Measurements from ENCODE around the gene SCGB1A1. TPM values are rescaled to one million over a fixed set of nuclear protein-coding genes. Genes with fewer than 3 reads are reported as not detected.

The SCGB1A1 gene
- total RNA-seq, 1 donor from 2014 or later = 0.72 TPM

DNA sequence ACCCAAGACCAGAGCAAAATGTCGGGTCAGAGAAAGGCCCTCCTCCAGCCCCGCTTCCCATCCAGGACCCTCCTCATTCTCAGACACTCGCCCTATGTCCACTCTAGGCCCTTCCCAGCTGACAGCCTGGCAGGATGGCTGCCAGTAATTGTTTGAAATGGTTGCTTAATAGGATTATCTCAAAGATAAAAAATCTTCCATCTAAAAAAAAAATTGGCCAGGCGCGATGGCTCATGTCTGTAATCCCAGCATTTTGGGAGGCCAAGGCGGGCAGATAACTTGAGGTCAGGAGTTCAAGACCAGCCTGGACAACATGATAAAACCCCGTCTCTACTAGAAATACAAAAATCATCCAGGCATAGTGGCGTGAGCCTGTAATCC lies 32.4 kb downstream of the SCGB1A1 start:
- H3K4me1 Mint-ChIP-seq (ENCODE audit: unreplicated experiment) = peaks cover 9% of the 10 kb centered on the region
- H3K27ac Mint-ChIP-seq (ENCODE audit: unreplicated experiment) = no peak overlapping the region
- H3K9me3 Mint-ChIP-seq (ENCODE audit: unreplicated experiment) = peaks cover 5% of the 10 kb centered on the region
- TF ChIP-seq, protein P1, sequence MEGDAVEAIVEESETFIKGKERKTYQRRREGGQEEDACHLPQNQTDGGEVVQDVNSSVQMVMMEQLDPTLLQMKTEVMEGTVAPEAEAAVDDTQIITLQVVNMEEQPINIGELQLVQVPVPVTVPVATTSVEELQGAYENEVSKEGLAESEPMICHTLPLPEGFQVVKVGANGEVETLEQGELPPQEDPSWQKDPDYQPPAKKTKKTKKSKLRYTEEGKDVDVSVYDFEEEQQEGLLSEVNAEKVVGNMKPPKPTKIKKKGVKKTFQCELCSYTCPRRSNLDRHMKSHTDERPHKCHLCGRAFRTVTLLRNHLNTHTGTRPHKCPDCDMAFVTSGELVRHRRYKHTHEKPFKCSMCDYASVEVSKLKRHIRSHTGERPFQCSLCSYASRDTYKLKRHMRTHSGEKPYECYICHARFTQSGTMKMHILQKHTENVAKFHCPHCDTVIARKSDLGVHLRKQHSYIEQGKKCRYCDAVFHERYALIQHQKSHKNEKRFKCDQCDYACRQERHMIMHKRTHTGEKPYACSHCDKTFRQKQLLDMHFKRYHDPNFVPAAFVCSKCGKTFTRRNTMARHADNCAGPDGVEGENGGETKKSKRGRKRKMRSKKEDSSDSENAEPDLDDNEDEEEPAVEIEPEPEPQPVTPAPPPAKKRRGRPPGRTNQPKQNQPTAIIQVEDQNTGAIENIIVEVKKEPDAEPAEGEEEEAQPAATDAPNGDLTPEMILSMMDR (IDR thresholded peaks at IDR 0.05; ENCODE audit: unreplicated experiment) = no peak
- peaks cover 14% of the 10 kb centered on the region for H3K27me3 Mint-ChIP-seq (ENCODE audit: unreplicated experiment)
- H3K4me3 Mint-ChIP-seq (ENCODE audit: unreplicated experiment) = no peak overlapping the region
- no peaks in the 10 kb centered on the region for H3K36me3 Mint-ChIP-seq (ENCODE audit: low read depth, unreplicated experiment)
- DNase-seq (ENCODE audit: low spot score) = no peak

DNA sequence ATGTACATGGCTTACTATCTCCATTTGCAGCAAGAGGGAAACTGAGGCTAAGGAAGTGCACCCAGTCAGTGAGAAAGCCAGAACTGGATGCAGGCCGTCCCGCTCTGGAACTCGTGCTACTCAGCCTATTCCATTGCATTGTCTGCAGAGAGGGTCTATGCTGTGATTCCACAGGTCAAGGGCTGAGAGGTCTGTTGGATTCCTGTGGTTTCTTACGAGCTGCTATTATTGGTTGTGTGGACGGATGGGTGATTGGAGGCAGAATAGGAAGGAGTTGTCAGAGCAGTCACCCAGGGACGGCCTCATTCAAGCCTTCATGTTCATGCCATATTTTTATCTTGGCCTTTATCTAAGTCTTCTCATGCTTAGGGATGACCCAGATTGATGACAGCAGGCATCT lies 33.4 kb downstream of the SCGB1A1 start:
- TF ChIP-seq, protein P1 (IDR thresholded peaks at IDR 0.05; ENCODE audit: unreplicated experiment) = no peak
- Mint-ChIP-seq H3K9me3 (ENCODE audit: unreplicated experiment) (peaks cover 5% of the 10 kb centered on the region), H3K36me3 (ENCODE audit: low read depth, unreplicated experiment) (no peaks in the 10 kb centered on the region), H3K4me1 (ENCODE audit: unreplicated experiment) (peaks cover 3% of the 10 kb centered on the region), H3K27ac (ENCODE audit: unreplicated experiment) (no peak overlapping the region), H3K27me3 (ENCODE audit: unreplicated experiment) (peaks cover 9% of the 10 kb centered on the region), H3K4me3 (ENCODE audit: unreplicated experiment) (no peak overlapping the region)
- DNase-seq (ENCODE audit: low spot score) = no peak

DNA sequence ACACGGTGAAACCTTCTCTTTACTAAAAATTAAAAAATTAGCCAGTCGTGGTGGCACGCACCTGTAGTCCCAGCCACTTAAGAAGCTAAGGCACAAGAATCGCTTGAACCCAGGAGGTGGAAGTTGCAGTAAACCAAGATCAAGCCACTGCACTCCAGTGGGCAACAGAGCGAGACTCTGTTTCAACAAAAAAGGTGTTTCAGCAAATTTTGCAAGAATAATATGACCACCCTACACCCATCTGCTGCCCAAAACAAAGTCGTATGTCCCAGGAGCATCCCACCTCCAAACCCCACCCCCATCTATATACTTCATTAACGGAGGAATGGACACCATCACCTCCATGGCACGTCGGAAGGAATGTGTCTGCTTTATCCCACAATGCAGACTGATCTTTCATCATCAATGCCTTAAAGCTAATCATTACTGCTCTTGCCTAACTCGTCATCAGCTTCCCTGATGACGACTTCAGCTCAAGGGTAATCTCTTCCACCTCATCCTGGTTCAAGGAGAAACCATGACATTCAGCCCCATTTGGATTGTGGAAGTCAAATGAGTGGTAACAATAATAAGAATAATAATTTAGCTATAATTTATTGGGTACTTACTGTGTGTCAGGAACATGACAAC lies 34.1 kb downstream of the SCGB1A1 start:
- Mint-ChIP-seq H3K36me3 (ENCODE audit: low read depth, unreplicated experiment) (no peaks in the 10 kb centered on the region), H3K27me3 (ENCODE audit: unreplicated experiment) (peaks cover 5% of the 10 kb centered on the region), H3K27ac (ENCODE audit: unreplicated experiment) (no peak overlapping the region), H3K4me3 (ENCODE audit: unreplicated experiment) (no peak overlapping the region), H3K4me1 (ENCODE audit: unreplicated experiment) (peaks cover 3% of the 10 kb centered on the region), H3K9me3 (ENCODE audit: unreplicated experiment) (peaks cover 5% of the 10 kb centered on the region)
- TF ChIP-seq, protein P1 (IDR thresholded peaks at IDR 0.05; ENCODE audit: unreplicated experiment) = no peak
- DNase-seq (ENCODE audit: low spot score) = no peak

DNA sequence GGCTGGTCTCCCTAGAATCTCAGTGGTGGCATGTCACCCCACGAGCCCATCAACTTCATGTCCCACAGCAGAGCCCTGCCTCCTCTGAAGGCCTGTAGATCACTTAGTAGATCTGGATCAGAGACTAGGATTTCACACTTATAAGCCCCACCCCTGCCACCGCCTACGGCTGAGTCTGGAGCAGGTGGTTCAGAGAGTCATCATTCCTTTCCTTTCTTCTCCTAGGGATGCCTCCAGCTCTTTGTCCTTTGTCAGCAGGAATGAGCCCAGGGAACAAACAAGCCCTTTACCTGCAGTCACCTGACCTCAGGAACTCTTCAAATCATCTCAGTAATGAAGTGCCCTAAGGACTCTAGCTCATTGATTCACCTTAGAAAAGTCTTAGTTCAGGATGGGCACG lies 37.8 kb downstream of the SCGB1A1 start:
- TF ChIP-seq, protein P1 (IDR thresholded peaks at IDR 0.05; ENCODE audit: unreplicated experiment) = no peak
- Mint-ChIP-seq H3K27me3 (ENCODE audit: unreplicated experiment) (no peaks in the 10 kb centered on the region), H3K36me3 (ENCODE audit: low read depth, unreplicated experiment) (no peaks in the 10 kb centered on the region), H3K27ac (ENCODE audit: unreplicated experiment) (no peak overlapping the region), H3K9me3 (ENCODE audit: unreplicated experiment) (no peaks in the 10 kb centered on the region), H3K4me3 (ENCODE audit: unreplicated experiment) (no peak overlapping the region), H3K4me1 (ENCODE audit: unreplicated experiment) (no peaks in the 10 kb centered on the region)
- DNase-seq (ENCODE audit: low spot score) = no peak

DNA sequence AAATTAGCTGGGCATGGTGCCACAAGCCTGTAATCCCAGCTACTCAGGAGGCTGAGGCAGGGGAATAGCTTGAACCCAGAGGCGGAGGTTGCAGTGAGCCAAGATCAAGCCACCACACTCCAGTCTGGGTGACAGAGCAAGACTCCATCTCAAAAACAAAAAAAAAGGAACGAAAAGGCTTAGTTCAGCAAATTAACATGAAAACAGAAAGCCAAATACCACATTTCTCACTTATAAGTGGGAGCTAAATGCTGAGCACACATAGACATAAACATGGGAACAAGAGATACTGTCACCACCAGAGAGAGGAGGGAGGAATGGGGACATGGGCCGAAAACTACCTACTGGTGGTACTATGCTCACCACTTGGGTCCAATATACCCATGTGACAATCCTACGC lies 38.6 kb downstream of the SCGB1A1 start:
- DNase-seq (ENCODE audit: low spot score) = no peak
- no peaks in the 10 kb centered on the region for H3K36me3 Mint-ChIP-seq (ENCODE audit: low read depth, unreplicated experiment)
- H3K4me1 Mint-ChIP-seq (ENCODE audit: unreplicated experiment) = no peaks in the 10 kb centered on the region
- H3K27ac Mint-ChIP-seq (ENCODE audit: unreplicated experiment) = no peak overlapping the region
- TF ChIP-seq, protein P1 (IDR thresholded peaks at IDR 0.05; ENCODE audit: unreplicated experiment) = no peak
- H3K27me3 Mint-ChIP-seq (ENCODE audit: unreplicated experiment) = no peaks in the 10 kb centered on the region
- no peaks in the 10 kb centered on the region for H3K9me3 Mint-ChIP-seq (ENCODE audit: unreplicated experiment)
- no peak overlapping the region for H3K4me3 Mint-ChIP-seq (ENCODE audit: unreplicated experiment)

Measured in endothelial cell (in vitro differentiated cells).